Inflammatory macrophage treated with lipopolysaccharide for 1 hour (primary cell): ENCODE data around the gene ZDHHC14.
"Not testable (repeated sequence)": the region's sequence is repeated elsewhere in the genome, so short reads cannot be mapped to it uniquely, and the experiment has no call there.

Source experiments
- DNase-seq, 2 donors: peaks; one replicate each; pipeline ENCODE4 v3.0.0-alpha.2; 2020 to 2022

Gene ZDHHC14

GRCh38 chr6:157584036-157584435, 203.0 kb downstream of the ZDHHC14 start:
- no peak for DNase-seq

- DNase-seq: no peak
These were observed 204.5 kb downstream of the ZDHHC14 start for GRCh38 chr6:157585274-157586087.

- DNase-seq: no peak
These were observed 205.1 kb downstream of the ZDHHC14 start for GRCh38 chr6:157586088-157586414.

- no peak for DNase-seq
These were observed 205.6 kb downstream of the ZDHHC14 start for GRCh38 chr6:157586476-157587126.

- no peak for DNase-seq
These were observed 206.3 kb downstream of the ZDHHC14 start for GRCh38 chr6:157587127-157587926.

GRCh38 chr6:157590654-157591053, 209.7 kb downstream of the ZDHHC14 start:
- DNase-seq: not testable (repeated sequence)

- no peak for DNase-seq
These were observed 211.6 kb downstream of the ZDHHC14 start for GRCh38 chr6:157592541-157592940.

GRCh38 chr6:157592980-157593379, 212.0 kb downstream of the ZDHHC14 start:
- DNase-seq: no peak

- DNase-seq: no peak
These were observed 212.6 kb downstream of the ZDHHC14 start for GRCh38 chr6:157593596-157593995.

- DNase-seq: no peak
These were observed 213.3 kb downstream of the ZDHHC14 start for GRCh38 chr6:157594292-157594691.

- no peak for DNase-seq
These were observed 214.8 kb downstream of the ZDHHC14 start for GRCh38 chr6:157595768-157596167.

GRCh38 chr6:157596461-157596860, 215.5 kb downstream of the ZDHHC14 start:
- DNase-seq: no peak

GRCh38 chr6:157596886-157597285, 215.9 kb downstream of the ZDHHC14 start:
- DNase-seq: no peak

GRCh38 chr6:157597461-157598312, 216.7 kb downstream of the ZDHHC14 start:
- peak; percentile 21 to 57 for DNase-seq

- DNase-seq: no peak
These were observed 218.2 kb downstream of the ZDHHC14 start for GRCh38 chr6:157599191-157599590.

- no peak for DNase-seq
These were observed 219.8 kb downstream of the ZDHHC14 start for GRCh38 chr6:157600807-157601206.

- DNase-seq: no peak
These were observed 221.7 kb downstream of the ZDHHC14 start for GRCh38 chr6:157602521-157603295.

- no peak for DNase-seq
These were observed 222.4 kb downstream of the ZDHHC14 start for GRCh38 chr6:157603314-157603940.

- no peak for DNase-seq
These were observed 223.0 kb downstream of the ZDHHC14 start for GRCh38 chr6:157603971-157604370.

- DNase-seq: no peak
These were observed 223.8 kb downstream of the ZDHHC14 start for GRCh38 chr6:157604816-157605215.

- no peak for DNase-seq
These were observed 224.5 kb downstream of the ZDHHC14 start for GRCh38 chr6:157605484-157605883.
